ENCODE data around the gene GLIS2.

DNA sequence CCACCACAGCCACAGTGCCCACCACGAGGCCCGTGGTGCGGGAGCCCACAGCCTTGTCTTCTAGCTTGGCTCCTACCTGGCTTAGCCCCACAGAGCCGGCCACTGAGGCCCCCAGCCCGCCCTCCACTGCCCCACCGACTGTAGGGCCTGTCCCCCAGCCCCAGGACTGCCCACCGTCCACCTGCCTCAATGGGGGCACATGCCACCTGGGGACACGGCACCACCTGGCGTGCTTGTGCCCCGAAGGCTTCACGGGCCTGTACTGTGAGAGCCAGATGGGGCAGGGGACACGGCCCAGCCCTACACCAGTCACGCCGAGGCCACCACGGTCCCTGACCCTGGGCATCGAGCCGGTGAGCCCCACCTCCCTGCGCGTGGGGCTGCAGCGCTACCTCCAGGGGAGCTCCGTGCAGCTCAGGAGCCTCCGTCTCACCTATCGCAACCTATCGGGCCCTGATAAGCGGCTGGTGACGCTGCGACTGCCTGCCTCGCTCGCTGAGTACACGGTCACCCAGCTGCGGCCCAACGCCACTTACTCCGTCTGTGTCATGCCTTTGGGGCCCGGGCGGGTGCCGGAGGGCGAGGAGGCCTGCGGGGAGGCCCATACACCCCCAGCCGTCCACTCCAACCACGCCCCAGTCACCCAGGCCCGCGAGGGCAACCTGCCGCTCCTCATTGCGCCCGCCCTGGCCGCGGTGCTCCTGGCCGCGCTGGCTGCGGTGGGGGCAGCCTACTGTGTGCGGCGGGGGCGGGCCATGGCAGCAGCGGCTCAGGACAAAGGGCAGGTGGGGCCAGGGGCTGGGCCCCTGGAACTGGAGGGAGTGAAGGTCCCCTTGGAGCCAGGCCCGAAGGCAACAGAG, 66.3 kb downstream of the GLIS2 start:
- TF ChIP-seq, protein P1, sequence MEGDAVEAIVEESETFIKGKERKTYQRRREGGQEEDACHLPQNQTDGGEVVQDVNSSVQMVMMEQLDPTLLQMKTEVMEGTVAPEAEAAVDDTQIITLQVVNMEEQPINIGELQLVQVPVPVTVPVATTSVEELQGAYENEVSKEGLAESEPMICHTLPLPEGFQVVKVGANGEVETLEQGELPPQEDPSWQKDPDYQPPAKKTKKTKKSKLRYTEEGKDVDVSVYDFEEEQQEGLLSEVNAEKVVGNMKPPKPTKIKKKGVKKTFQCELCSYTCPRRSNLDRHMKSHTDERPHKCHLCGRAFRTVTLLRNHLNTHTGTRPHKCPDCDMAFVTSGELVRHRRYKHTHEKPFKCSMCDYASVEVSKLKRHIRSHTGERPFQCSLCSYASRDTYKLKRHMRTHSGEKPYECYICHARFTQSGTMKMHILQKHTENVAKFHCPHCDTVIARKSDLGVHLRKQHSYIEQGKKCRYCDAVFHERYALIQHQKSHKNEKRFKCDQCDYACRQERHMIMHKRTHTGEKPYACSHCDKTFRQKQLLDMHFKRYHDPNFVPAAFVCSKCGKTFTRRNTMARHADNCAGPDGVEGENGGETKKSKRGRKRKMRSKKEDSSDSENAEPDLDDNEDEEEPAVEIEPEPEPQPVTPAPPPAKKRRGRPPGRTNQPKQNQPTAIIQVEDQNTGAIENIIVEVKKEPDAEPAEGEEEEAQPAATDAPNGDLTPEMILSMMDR (IDR thresholded peaks at IDR 0.05; ENCODE audit: low read length), result no peak
- TF ChIP-seq EZH2 (IDR thresholded peaks at IDR 0.05; ENCODE audit: borderline replicate concordance, low read length), result no peak

Measured in OCI-LY1 (cell line).